K562 (cell line): ENCODE results near the gene NKX2-8. TPM values are rescaled to one million over a fixed set of nuclear protein-coding genes. Genes with fewer than 3 reads are reported as not detected.

Experiments used
- ATAC-seq: fragments of 200-7000 bp; cut with Tn5 transposase; 3 replicates; pipeline ENCODE4 v1.9.1; 2020; ENCODE audit warnings: moderate library complexity
- BruUV-seq: library from RNA; stranded (reverse); fragments of 400-500 nt; replicated peaks from 2 replicates; lab custom pipeline; 2021; lab: Mats Ljungman, UMichigan
- CTCF ChIA-PET: fragments of 300-600 bp; formaldehyde crosslinking; extraction: SDS; loops from one replicate; lab custom pipeline; 2021; ENCODE audit warnings: low intra/inter-chr PET ratio; lab: Yijun Ruan, JAX
- POLR2A ChIA-PET: fragments of 300-600, 350-650 bp; sonication (Branson Sonifier 250); formaldehyde crosslinking; extraction: SDS; loops from one replicate; lab custom pipeline; 2021; ENCODE audit warnings: antibody characterized with exemption, inconsistent platforms; lab: Yijun Ruan, JAX
- DNase-seq, 4 experiments: peaks; one replicate each; pipeline versions ENCODE4 v3.0.0 to v3.0.0-alpha.2; 2011 to 2018; ENCODE audit warnings: low spot score in 3 of 4, mixed read lengths in 3 of 4; ENCODE audit errors: extremely low read depth in 1 of 4
- FAIRE-seq: peaks from 2 replicates; lab custom pipeline; 2011; peaks lifted over from hg19 to GRCh38; lab: Jason Lieb, UNC
- H2AFZ ChIP-seq: 2 replicates; pipeline ENCODE4 v1.6.0; 2011; ENCODE audit warnings: low read depth, low read length, control low read depth, inconsistent platforms
- H3K27ac ChIP-seq: fragments of 200-600 bp; 3 replicates; pipeline ENCODE4 v1.8.0; 2011; ENCODE audit warnings: low read depth, mild to moderate bottlenecking, control low read depth, inconsistent platforms, low read length, moderate library complexity, mixed read lengths; ENCODE audit errors: extremely low read depth
- H3K27me3 ChIP-seq, 2 experiments: fragments of 300-600 bp in 1 of 2; 2 replicates in 1 of 2; 3 replicates in 1 of 2; pipeline versions ENCODE4 v1.6.0 to v1.8.0; 2011; ENCODE audit warnings: inconsistent platforms in 2 of 2, low read length in 2 of 2, mild to moderate bottlenecking in 1 of 2, mixed read lengths in 1 of 2, moderate library complexity in 1 of 2; ENCODE audit not compliant: control insufficient read depth in 2 of 2, insufficient read depth in 2 of 2
- H3K36me3 ChIP-seq: fragments of 300-600 bp; 3 replicates; pipeline ENCODE4 v1.8.0; 2011; ENCODE audit warnings: mild to moderate bottlenecking, low read length, inconsistent platforms; ENCODE audit not compliant: control insufficient read depth, insufficient read depth
- H3K4me1 ChIP-seq, 2 experiments: fragments of 200-600 bp in 1 of 2; replicated peaks in 1 of 2; 2 replicates in 1 of 2; 3 replicates in 1 of 2; pipeline versions ENCODE4 v1.5.1 to v1.8.0; 2011; ENCODE audit warnings: inconsistent platforms in 2 of 2, low read length in 2 of 2, mild to moderate bottlenecking in 1 of 2, mixed read lengths in 1 of 2, moderate library complexity in 1 of 2; ENCODE audit not compliant: control insufficient read depth in 2 of 2, insufficient read depth in 2 of 2
- H3K4me2 ChIP-seq: 2 replicates; pipeline ENCODE4 v1.6.1; 2011; ENCODE audit warnings: low read length, control low read depth, inconsistent platforms, mixed read lengths; ENCODE audit not compliant: insufficient read depth
- H3K4me3 ChIP-seq: fragments of 200-600 bp; sonication (generic), shearing (Covaris generic); 2 replicates; pipeline ENCODE4 v1.5.1; 2016; ENCODE audit warnings: control low read depth, inconsistent platforms
- H3K79me2 ChIP-seq: fragments of 200-600 bp; 3 replicates; pipeline ENCODE4 v1.8.0; 2011; ENCODE audit warnings: low read length, inconsistent platforms; ENCODE audit not compliant: control insufficient read depth, insufficient read depth
- H3K9ac ChIP-seq, 2 experiments: 2 replicates each; pipeline versions ENCODE4 v1.6.0 to v1.6.1; 2011; ENCODE audit warnings: low read depth in 2 of 2, low read length in 2 of 2, control low read depth in 1 of 2, inconsistent platforms in 1 of 2, mild to moderate bottlenecking in 1 of 2, mixed read lengths in 1 of 2; ENCODE audit not compliant: insufficient read depth in 1 of 2
- H3K9me1 ChIP-seq: one replicate; pipeline ENCODE4 v1.6.0; 2011; ENCODE audit warnings: inconsistent platforms, mild to moderate bottlenecking, low read length, moderate library complexity; ENCODE audit not compliant: control insufficient read depth, insufficient read depth
- H3K9me3 ChIP-seq: replicated peaks from 2 replicates; pipeline ENCODE4 v1.5.1; 2011; ENCODE audit warnings: low read depth, low read length, inconsistent platforms; ENCODE audit not compliant: control insufficient read depth, insufficient read depth
- H4K20me1 ChIP-seq: replicated peaks from 2 replicates; pipeline ENCODE4 v1.6.1; 2011; ENCODE audit warnings: low read length, inconsistent platforms, mixed read lengths; ENCODE audit not compliant: control insufficient read depth, insufficient read depth
- ADNP ChIP-seq: fragments of 200-800 bp; sonication (Bioruptor generic); IDR thresholded peaks from 2 replicates; pipeline ENCODE4 v1.6.1; 2016; ENCODE audit warnings: missing genetic modification characterization, missing compliant biosample characterization
- ARID2 ChIP-seq: fragments of 450-650 bp; IDR thresholded peaks from 2 replicates; pipeline ENCODE4 v1.6.1; 2017; ENCODE audit warnings: antibody characterized with exemption, mild to moderate bottlenecking
- BRF1 ChIP-seq: IDR thresholded peaks from 3 replicates; pipeline ENCODE4 v1.6.1; 2011; ENCODE audit warnings: borderline replicate concordance, mild to moderate bottlenecking; ENCODE audit not compliant: insufficient read length; ENCODE audit errors: extremely low read depth
- ERF ChIP-seq: fragments of 450-650 bp; formaldehyde crosslinking; IDR thresholded peaks from 2 replicates; pipeline ENCODE4 v1.4.0; 2020; ENCODE audit warnings: mild to moderate bottlenecking, mixed read lengths
- ESRRB ChIP-seq: fragments of 250-450 bp; sonication (Bioruptor Pico); IDR thresholded peaks from 2 replicates; pipeline ENCODE4 v1.5.0; 2020; ENCODE audit warnings: mild to moderate bottlenecking, moderate library complexity, borderline replicate concordance
- ETV1 ChIP-seq: fragments of 450-650 bp; conservative IDR thresholded peaks from 2 replicates; pipeline ENCODE4 v1.6.1; 2016; ENCODE audit warnings: missing genetic modification characterization, control low read depth, low read depth, missing compliant biosample characterization
- GTF2E2 ChIP-seq: fragments of 200-800 bp; sonication (Bioruptor generic); IDR thresholded peaks from 2 replicates; pipeline ENCODE4 v1.6.1; 2016; ENCODE audit warnings: missing genetic modification characterization, missing compliant biosample characterization
- MCM3 ChIP-seq: fragments of 450-650 bp; IDR thresholded peaks from 2 replicates; pipeline ENCODE4 v1.6.1; 2016
- MYNN ChIP-seq, 2 experiments: sonication (generic); formaldehyde crosslinking in 1 of 2; IDR thresholded peaks; 2 replicates each; pipeline versions ENCODE4 v1.5.0 to v1.6.1; 2016 to 2020; ENCODE audit warnings: antibody characterized with exemption in 1 of 2, missing genetic modification reagents in 1 of 2
- NCOA1 ChIP-seq: fragments of 450-650 bp; IDR thresholded peaks from 2 replicates; pipeline ENCODE4 v1.6.1; 2016; ENCODE audit warnings: low read depth
- PHF21A ChIP-seq: fragments of 450-650 bp; IDR thresholded peaks from 2 replicates; pipeline ENCODE4 v1.6.1; 2017; ENCODE audit warnings: low read depth, borderline replicate concordance
- PTTG1 ChIP-seq: fragments of 450-650 bp; IDR thresholded peaks from 2 replicates; pipeline ENCODE4 v1.6.1; 2016; ENCODE audit warnings: low read depth, mild to moderate bottlenecking, missing genetic modification characterization, missing compliant biosample characterization
- SMC3 ChIP-seq: conservative IDR thresholded peaks from 2 replicates; pipeline ENCODE4 v1.6.1; 2011; ENCODE audit warnings: low read depth, low read length, improper control_type of control experiment; ENCODE audit not compliant: insufficient read depth
- TGIF2 ChIP-seq: sonication (generic); formaldehyde crosslinking; IDR thresholded peaks from 2 replicates; pipeline ENCODE4 v1.8.1; 2022; ENCODE audit warnings: mild to moderate bottlenecking, missing genetic modification reagents, moderate library complexity
- ZC3H8 ChIP-seq: fragments of 450-650 bp; IDR thresholded peaks from 2 replicates; pipeline ENCODE4 v1.6.1; 2017
- ZNF23 ChIP-seq: fragments of 250-450 bp; sonication (Bioruptor Pico); IDR thresholded peaks from 2 replicates; pipeline ENCODE4 v1.4.0; 2020; ENCODE audit warnings: mild to moderate bottlenecking
- ZZZ3 ChIP-seq: fragments of 450-650 bp; IDR thresholded peaks from 2 replicates; pipeline ENCODE4 v1.6.1; 2016; ENCODE audit warnings: antibody characterized with exemption, mild to moderate bottlenecking, moderate library complexity
- whole genome bisulfite sequencing: fragments of 100-300 bp; shearing (Covaris generic); methylation state at CpG from one replicate; pipeline ENCODE4 v1.1.6; 2016; ENCODE audit warnings: low coverage, mixed read lengths; ENCODE audit not compliant: insufficient coverage; ENCODE audit errors: missing lambda C conversion rate; 5-methylcytosine and 5-hydroxymethylcytosine counted together
- in situ Hi-C: fragments of 300-500 bp; cut with MboI; formaldehyde crosslinking; loops from 4 replicates; pipeline ENCODE4 v1.15.0; 2018; ENCODE audit warnings: inconsistent platforms, mixed read lengths
- intact Hi-C: fragments of 100-400 bp; cut with micrococcal nuclease; formaldehyde crosslinking; loops from 2 replicates; pipeline ENCODE4 v1.14.2; 2022
- polyA plus RNA-seq, 8 experiments: library from polyadenylated mRNA; depleted of rRNA in 4 of 8; stranded (reverse) in 5 of 8; unstranded in 3 of 8; fragments of >200 nt; fragmentation: Nextera tagmentation in 2 of 8; fragmentation: Illumina TruSeq in 1 of 8; extraction: Ambion mirVana in 2 of 8; extraction: Trizol in 1 of 8; gene quantifications; 2 replicates each; pipeline versions ENCODE4 v1.2.1 to v1.2.3, GENCODE V29; 2011 to 2014; ENCODE audit warnings: inconsistent platforms in 1 of 8, missing spikeins in 1 of 8
- total RNA-seq, 7 experiments: library from RNA; depleted of rRNA in 6 of 7; stranded (reverse); fragments of >200 nt in 6 of 7; fragmentation: Illumina TruSeq in 2 of 7; extraction: Trizol in 2 of 7; gene quantifications; 2 replicates each; pipeline versions ENCODE4 v1.2.1 to v1.2.3, GENCODE V29; 2011 to 2021; ENCODE audit warnings: low replicate concordance in 1 of 7
- TF ChIP-seq, protein P1 (sequence below): sonication (generic); formaldehyde crosslinking; IDR thresholded peaks from 2 replicates; pipeline ENCODE4 v1.8.1; 2022; ENCODE audit warnings: missing genetic modification reagents
- TF ChIP-seq, protein P2 (sequence below), 3 experiments: IDR thresholded peaks in 2 of 3; conservative IDR thresholded peaks in 1 of 3; 2 replicates each; pipeline ENCODE4 v1.5.1; 2011 to 2012; ENCODE audit warnings: low read length in 3 of 3, mild to moderate bottlenecking in 3 of 3, control low read depth in 2 of 3, improper control_type of control experiment in 1 of 3, inconsistent platforms in 1 of 3, low read depth in 1 of 3, mixed read lengths in 1 of 3, moderate library complexity in 1 of 3; ENCODE audit not compliant: insufficient read depth in 2 of 3

The NKX2-8 gene
- total and polyA plus RNA-seq, 9 of the 15 experiments (the other 6 are each of a cell fraction or from before 2014, with no cell fraction given) = not detected

DNA sequence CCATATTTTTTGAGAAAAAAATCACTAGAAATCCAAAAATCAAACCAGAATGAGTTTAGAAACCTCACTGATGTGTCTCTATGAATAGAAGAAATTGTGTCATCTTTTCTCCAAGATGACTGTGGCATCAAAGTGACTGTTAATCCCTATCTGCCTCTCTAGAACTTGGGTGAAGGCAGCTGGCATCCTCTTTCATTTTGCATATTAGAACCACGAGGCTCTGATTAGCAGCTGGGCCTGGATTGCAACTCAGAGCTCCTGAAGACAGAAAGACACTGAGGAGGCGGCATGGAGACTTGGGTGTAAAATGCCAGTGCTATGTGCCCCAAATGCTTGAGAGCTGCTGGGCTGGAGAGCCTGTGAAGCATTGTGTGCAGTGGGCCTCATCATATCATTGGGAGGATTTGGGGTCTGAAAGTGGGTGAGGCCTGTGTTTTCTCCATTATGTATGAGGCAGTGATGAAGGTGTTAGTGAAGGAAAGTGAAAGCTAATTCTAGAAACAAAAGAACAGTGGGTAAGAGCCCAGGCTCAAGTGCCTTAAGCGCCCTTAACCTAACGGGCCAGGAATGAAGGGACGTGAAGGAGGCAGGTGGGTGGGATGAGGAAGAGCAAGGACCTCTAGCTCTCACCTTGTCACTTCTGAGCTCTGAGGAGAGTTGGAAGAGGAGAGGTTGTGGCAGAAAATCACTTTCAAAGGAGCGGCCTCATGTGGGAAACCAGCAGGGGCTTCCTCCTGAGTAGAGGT lies 26.2 kb downstream of the NKX2-8 start (continued):
- TF ChIP-seq ZZZ3 (no peak), ESRRB (CRISPR knock-in tag) (no peak), GTF2E2 (tag) (no peak), ETV1 (no peak), MYNN (IDR thresholded peaks at IDR 0.05) (no peak), MYNN (CRISPR knock-in tag; IDR thresholded peaks at IDR 0.05) (no peak), ADNP (tag) (no peak)

DNA sequence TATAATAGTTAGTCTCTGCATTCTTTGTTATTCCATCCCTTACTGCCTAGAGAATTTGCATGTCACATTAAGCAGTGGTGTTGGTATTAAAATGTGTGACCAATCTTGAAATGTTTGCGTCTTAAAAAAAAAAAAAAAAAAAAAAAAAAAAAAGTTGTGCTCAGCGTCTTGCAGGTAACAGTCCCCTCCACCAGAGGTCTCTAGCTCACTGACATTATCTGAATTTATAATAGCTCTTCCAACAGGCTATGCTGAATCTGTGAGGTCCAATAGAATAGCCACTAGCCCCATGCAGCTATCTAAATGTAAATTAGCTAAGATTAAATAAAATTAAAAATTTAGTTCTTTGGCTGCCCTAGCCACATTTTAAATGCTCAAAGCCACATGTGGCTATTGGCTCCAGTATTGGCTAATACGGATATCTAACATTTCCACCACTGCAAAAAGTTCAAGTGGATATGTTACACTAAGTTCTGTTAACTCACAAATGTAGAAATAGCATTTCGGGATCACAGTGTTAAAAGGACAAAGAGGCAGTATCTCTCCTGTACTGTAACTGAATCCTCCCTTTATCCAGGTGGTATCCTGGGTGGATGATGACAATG lies 28.7 kb downstream of the NKX2-8 start:
- peaks cover 0 to 5% of the 10 kb centered on the region in 2 experiments; a peak in 2 of 5 replicates for H3K27me3 ChIP-seq
- no peaks in the 10 kb centered on the region for H3K4me1 ChIP-seq
- ATAC-seq = peak; percentile 80
- BruUV-seq = no TSS peak
- H4K20me1 ChIP-seq = no peaks in the 10 kb centered on the region; the same call in none of the 2 replicates
- H2AFZ ChIP-seq = no peak overlapping the region
- ChIA-PET POLR2A (interaction anchor here (1.2 kb wide), 1 partner anchor 25 kb away, joined by 3 read pairs; no protein-coding TSS in a partner anchor), CTCF (interaction anchor here (0.6 to 1.8 kb wide), 3 partner anchors 51 to 596 kb away, joined by 3 to 20 read pairs (median 7); no protein-coding TSS in a partner anchor)
- no peak overlapping the region for H3K9ac ChIP-seq
- FAIRE-seq = peak; percentile 26
- peak; percentile 32 to 38 (median 37) for DNase-seq
- WGBS = 18% methylated on average over 3 of the region's 4 CpGs
- H3K4me2 ChIP-seq = no peak overlapping the region
- H3K4me3 ChIP-seq = no peak overlapping the region
- intact Hi-C loops = loop anchor here (1.0 to 10.0 kb wide), 2 partner anchors 52 to 391 kb away; no protein-coding TSS in a partner anchor
- no peak overlapping the region for H3K27ac ChIP-seq
- in situ Hi-C loops = no loop called here
- no peaks in the 10 kb centered on the region for H3K9me3 ChIP-seq
- H3K79me2 ChIP-seq = no peaks in the 10 kb centered on the region
- no peaks in the 10 kb centered on the region for H3K36me3 ChIP-seq
- H3K9me1 ChIP-seq = no peaks in the 10 kb centered on the region
- TF ChIP-seq ZNF23 (no peak), PTTG1 (tag) (no peak), TGIF2 (CRISPR knock-in tag) (no peak), ERF (no peak), ZC3H8 (no peak), MCM3 (no peak), BRF1 (no peak), PHF21A (no peak), ARID2 (no peak), NCOA1 (no peak), SMC3 (peak; percentile 40; the same call in 1 of the 2 replicates)
- TF ChIP-seq, protein P1, sequence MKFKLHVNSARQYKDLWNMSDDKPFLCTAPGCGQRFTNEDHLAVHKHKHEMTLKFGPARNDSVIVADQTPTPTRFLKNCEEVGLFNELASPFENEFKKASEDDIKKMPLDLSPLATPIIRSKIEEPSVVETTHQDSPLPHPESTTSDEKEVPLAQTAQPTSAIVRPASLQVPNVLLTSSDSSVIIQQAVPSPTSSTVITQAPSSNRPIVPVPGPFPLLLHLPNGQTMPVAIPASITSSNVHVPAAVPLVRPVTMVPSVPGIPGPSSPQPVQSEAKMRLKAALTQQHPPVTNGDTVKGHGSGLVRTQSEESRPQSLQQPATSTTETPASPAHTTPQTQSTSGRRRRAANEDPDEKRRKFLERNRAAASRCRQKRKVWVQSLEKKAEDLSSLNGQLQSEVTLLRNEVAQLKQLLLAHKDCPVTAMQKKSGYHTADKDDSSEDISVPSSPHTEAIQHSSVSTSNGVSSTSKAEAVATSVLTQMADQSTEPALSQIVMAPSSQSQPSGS (CRISPR knock-in tag) = no peak
- TF ChIP-seq, protein P2, sequence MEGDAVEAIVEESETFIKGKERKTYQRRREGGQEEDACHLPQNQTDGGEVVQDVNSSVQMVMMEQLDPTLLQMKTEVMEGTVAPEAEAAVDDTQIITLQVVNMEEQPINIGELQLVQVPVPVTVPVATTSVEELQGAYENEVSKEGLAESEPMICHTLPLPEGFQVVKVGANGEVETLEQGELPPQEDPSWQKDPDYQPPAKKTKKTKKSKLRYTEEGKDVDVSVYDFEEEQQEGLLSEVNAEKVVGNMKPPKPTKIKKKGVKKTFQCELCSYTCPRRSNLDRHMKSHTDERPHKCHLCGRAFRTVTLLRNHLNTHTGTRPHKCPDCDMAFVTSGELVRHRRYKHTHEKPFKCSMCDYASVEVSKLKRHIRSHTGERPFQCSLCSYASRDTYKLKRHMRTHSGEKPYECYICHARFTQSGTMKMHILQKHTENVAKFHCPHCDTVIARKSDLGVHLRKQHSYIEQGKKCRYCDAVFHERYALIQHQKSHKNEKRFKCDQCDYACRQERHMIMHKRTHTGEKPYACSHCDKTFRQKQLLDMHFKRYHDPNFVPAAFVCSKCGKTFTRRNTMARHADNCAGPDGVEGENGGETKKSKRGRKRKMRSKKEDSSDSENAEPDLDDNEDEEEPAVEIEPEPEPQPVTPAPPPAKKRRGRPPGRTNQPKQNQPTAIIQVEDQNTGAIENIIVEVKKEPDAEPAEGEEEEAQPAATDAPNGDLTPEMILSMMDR (IDR thresholded peaks at IDR 0.05 in 2 of 3, conservative IDR thresholded peaks at IDR 0.05 in 1 of 3; ENCODE audit: insufficient read depth in 2 of 3, low read depth in 1 of 3, low read length in 3 of 3) = peak; percentile 54 to 70 (median 55)
